GM18907 (cell line): ENCODE measurements around the gene TMEM138.

ENCODE experiments used
- ATAC-seq: cut with Tn5 transposase; IDR thresholded peaks from one replicate; pipeline ENCODE4 v1.9.1; 2021; ENCODE audit warnings: mild to moderate bottlenecking, moderate library complexity; ENCODE audit not compliant: unreplicated experiment

The TMEM138 gene

DNA sequence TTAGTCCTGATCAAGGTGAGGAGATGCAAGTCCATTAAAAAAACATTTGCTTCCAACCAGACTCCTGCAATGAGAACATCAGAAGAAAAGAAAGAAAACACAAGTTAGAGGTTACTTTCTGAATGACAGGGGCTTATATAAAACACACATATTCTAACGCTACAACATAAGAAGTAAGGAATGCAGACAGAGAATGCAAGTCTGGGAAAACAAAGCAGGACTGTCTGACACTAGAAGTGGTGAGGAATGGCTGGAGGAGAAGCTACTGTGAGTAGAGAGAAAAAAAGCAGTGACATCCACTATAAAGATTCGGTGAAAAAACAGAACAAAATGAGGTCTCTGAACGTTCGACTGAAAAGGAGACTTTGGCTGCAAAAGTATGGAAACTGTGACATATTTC, 42.5 kb downstream of the TMEM138 start:
- no peak for ATAC-seq

DNA sequence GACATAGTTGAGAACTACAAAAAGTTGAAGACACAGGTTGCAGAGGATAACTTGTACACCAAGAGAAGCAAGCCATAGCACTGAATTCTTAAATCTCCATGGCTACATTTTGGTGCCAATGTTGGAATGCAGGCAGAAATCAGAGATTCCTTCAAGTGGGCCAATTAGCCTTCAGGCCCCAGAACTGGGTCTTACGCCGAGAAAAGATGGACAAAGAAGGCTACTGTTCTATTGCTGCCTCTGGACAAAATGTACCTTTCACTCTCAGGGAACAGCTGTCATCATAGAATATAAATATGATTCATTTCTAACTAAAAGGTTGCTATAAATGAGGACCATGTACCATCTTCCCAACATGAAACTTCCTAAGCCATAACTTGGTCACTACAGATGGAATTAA, 43.9 kb downstream of the TMEM138 start:
- no peak for ATAC-seq

DNA sequence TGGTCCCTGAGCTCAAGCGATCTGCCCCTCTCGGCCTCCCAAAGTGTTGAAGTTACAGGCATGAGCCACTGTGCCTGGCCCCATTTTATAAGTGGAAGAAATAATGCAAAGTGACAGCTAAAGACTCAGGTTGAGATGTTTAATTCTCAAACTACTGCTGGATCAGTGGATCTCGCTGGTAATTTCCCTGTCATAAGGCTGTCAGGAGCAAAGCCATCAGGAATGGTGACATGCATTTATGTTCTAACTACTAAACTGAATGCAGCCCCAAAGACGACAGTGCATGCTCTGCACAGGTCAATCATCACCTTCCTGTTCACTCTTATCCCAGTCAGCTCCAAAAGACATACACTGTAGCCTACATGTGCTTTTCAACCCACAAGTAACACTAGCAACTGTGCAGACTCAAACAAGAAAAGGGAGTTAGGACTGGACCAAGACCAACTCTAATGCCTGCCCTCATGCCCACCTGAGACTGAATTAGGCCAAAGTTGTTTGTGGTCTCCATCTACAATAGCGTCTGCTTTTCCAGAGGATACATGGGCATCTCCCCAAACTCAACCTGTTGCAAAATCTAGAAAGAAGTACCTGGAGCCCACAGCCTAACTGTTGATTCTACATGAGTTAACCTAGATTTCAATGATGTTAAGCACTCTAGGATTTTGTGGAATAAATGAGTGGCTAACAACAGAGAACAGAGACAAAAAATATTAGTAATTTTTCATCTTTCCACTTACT, 45.0 kb downstream of the TMEM138 start:
- no peak for ATAC-seq

DNA sequence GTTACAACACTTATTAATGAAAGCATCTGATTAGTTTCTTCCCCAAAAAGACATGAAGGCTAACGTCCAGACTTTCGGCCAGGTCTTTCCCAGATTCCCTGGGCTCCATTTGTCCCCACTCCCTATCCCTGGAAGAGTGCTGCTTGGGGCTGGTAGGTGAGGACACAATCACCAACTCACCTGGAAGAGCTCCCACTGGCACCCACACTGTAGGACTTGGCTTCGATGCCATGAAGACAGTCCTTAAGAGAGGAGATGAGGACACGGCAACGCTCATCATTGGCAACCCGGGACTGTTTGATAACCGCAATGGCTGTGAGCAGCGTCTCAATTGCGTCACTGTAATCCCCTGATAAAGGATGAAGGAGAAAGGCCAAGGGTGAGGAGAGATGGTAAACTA, 49.4 kb downstream of the TMEM138 start:
- ATAC-seq, result no peak

DNA sequence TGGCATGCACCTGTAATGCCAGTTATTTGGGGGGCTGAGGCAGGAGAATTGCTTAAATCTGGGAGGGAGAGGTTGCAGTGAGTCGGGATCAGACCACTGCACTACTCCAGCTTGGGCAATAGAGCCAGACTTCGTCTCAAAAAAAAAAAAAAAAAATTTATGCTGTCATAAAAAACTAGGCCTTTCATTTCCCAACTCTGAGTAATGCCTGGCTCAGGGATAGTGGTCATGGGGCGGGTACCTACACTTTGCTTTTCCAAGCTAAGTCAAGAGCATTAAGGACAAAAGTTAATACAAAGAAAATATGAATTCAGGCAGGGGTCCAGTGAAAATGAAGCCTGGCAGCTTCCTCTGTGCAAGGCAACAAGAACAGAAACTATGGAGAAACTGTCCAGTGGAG, 51.3 kb downstream of the TMEM138 start:
- ATAC-seq, result no peak

DNA sequence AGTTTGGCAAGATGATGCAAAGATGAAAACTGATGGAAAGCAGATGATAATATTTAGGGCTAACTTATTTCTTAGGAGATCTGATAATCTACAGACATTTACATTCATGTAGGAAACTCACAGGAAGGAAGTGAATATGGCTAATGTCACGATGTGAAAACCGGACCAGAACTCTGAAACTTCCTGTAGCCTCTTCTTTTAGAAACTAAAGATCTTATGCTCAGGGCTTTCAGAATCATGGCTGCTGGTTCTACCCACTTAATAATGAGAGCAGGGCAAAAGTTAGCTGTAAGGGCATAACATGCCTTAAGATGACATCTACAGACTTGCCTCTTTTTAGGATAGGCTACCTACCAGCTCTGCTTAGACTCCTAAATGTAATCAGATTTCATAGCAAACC, 52.4 kb downstream of the TMEM138 start:
- no peak for ATAC-seq

DNA sequence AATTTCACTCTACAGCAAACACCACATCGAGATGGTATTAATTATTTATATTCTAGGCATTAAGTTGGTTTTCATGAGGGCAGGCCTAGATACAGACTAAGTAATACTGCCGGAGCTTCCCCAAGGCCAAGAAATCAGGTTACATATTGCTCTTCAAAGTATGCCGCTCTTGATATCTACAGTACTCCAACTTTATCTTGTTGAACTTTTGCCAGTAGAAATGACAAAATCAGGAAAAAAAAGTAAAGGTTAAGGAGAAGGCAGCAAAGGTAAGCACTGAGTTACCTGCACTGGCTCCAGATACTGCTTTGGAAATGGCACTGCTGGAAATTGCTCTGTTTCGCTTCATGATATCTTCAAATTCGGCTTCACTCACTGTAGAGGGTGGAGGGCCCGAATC, 53.2 kb downstream of the TMEM138 start:
- no peak for ATAC-seq

DNA sequence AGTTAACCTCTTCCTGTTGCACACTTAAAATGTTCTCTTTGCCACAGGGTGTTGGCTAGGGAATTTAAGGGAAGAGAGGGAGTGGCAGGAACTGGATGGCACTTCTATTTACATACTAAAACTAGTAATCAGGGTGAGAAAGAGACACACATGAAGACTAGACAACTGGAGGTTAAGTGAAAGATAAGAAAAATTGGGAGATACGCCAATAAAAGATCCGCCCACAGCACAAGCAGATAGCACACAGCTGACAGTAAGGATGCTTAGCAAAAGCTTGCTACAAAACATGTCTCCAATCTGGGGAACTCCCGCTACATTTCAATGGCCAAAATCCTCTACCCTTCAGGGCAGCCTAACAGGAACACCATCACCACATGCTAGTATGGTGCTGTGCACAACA, 54.8 kb downstream of the TMEM138 start:
- ATAC-seq, result no peak

DNA sequence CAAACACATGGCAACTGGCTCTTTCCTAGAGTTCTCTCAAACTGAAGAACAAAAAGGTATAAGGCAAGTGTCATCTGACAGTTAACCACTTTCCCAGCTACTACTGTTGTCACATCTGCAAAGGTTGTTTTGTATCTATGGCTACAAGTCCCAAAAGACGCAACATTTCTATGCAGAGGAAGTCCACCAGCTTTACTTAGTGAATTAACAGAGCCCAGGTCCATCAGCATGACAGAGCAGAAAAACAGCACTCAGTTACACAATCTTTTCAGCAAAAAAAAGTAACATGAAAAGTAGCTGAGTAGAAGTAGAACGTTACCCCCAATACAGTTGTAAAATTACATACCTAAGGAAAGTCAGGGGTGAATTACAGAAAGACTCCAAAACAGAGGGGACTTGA, 55.5 kb downstream of the TMEM138 start:
- ATAC-seq, result no peak

DNA sequence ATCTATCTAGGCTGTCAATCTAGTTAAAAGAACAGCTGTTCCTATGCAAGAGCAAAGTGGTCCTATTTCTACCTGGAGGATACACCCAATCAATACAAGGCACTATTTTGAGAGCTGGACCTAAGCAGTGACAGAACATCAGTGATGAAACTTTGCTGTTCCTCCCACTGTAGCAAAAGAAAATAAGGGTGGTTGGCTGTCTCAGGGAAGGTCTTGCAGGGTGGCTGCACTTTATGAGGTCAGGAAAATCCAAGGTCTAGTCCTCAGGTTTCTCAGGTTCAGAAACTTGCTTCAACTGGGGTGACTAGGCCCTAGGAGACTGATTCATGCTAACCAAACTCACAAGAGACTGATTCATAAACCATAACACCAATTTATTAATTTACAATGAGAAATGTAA, 56.0 kb downstream of the TMEM138 start:
- ATAC-seq, result no peak
